OCI-LY3 (cell line): ENCODE measurements around the gene IST1.

ENCODE experiments used
- EZH2phosphoT487 ChIP-seq: fragments of 200-600 bp; shearing (Covaris generic); IDR thresholded peaks from 2 replicates; pipeline ENCODE4 v1.6.1; 2018; ENCODE audit warnings: antibody characterized with exemption, mixed run types, low read depth
- TF ChIP-seq, protein P1 (sequence below): fragments of 200-600, 300-600 bp; sonication (generic); IDR thresholded peaks from 2 replicates; pipeline ENCODE4 v1.5.1; 2014; ENCODE audit warnings: antibody characterized with exemption, low read length, low read depth

DNA sequence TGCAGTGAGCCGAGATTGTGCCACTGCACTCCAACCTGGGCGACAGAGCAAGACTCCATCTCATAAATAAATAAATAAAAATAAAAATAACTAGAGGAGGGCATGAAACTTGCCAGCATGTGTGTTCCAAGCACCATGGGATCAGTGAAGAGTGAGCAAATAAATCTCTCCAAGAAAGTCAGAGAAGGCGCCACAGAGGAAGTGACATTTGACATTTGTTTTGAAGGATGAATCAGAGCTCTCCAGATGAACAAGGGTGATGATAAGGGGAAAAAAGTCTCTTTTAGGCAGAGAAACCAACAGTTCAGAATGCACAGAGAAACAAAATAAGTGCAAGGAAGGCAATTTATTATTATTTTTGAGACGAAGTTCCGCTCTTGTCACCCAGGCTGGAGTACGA lies 50.3 kb downstream of the IST1 start:
- TF ChIP-seq, protein P1, sequence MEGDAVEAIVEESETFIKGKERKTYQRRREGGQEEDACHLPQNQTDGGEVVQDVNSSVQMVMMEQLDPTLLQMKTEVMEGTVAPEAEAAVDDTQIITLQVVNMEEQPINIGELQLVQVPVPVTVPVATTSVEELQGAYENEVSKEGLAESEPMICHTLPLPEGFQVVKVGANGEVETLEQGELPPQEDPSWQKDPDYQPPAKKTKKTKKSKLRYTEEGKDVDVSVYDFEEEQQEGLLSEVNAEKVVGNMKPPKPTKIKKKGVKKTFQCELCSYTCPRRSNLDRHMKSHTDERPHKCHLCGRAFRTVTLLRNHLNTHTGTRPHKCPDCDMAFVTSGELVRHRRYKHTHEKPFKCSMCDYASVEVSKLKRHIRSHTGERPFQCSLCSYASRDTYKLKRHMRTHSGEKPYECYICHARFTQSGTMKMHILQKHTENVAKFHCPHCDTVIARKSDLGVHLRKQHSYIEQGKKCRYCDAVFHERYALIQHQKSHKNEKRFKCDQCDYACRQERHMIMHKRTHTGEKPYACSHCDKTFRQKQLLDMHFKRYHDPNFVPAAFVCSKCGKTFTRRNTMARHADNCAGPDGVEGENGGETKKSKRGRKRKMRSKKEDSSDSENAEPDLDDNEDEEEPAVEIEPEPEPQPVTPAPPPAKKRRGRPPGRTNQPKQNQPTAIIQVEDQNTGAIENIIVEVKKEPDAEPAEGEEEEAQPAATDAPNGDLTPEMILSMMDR: no peak
- no peak for TF ChIP-seq EZH2phosphoT487
